GM12875 (cell line): ENCODE results near the gene GPR137.
A peak's percentile ranks its signal among the peaks of the same experiment; 100 is the strongest.

Experiments
- H3K4me3 ChIP-seq: one replicate; pipeline ENCODE4 v1.5.1; 2011; ENCODE audit warnings: low read depth, low read length, control low read depth
- CTCF ChIP-seq: IDR thresholded peaks from 2 replicates; pipeline ENCODE4 v1.5.1; 2011; ENCODE audit warnings: low read depth, mild to moderate bottlenecking, control low read depth, inconsistent platforms, low read length, moderate library complexity, borderline replicate concordance; ENCODE audit not compliant: insufficient read depth

GPR137 gene

GRCh38 chr11:64285885-64286800 lies 495 bp downstream of the GPR137 start:
- 0 out of 2 replicates have a peak, but pooled peaks have one; percentile 7 for TF ChIP-seq CTCF
- peak overlapping the region; percentile 79 for H3K4me3 ChIP-seq

- H3K4me3 ChIP-seq, result no peak overlapping the region
- no peak for TF ChIP-seq CTCF
Observed at GRCh38 chr11:64286801-64287159, 1.1 kb downstream of the GPR137 start.

- no peak for TF ChIP-seq CTCF
- H3K4me3 ChIP-seq, result no peak overlapping the region
Observed at GRCh38 chr11:64287676-64288352, 2.2 kb downstream of the GPR137 start.

GRCh38 chr11:64288353-64288750 lies 2.7 kb downstream of the GPR137 start:
- H3K4me3 ChIP-seq, result no peak overlapping the region
- TF ChIP-seq CTCF, result no peak

- no peak for TF ChIP-seq CTCF
- no peak overlapping the region for H3K4me3 ChIP-seq
Observed at GRCh38 chr11:64289002-64289564, 3.4 kb downstream of the GPR137 start.

GRCh38 chr11:64290352-64291261 lies 5.0 kb downstream of the GPR137 start:
- TF ChIP-seq CTCF, result no peak
- no peak overlapping the region for H3K4me3 ChIP-seq
